IPS-NIHi11 (cell line): Measurements from ENCODE around the gene MTCH2.
"Not testable (repeated sequence)": the region's sequence is repeated elsewhere in the genome, so short reads cannot be mapped to it uniquely, and the experiment has no call there.

Source experiments
- DNase-seq: peaks from one replicate; pipeline ENCODE4 v3.0.0; 2012; ENCODE audit warnings: mixed read lengths, low spot score

MTCH2 gene

DNA sequence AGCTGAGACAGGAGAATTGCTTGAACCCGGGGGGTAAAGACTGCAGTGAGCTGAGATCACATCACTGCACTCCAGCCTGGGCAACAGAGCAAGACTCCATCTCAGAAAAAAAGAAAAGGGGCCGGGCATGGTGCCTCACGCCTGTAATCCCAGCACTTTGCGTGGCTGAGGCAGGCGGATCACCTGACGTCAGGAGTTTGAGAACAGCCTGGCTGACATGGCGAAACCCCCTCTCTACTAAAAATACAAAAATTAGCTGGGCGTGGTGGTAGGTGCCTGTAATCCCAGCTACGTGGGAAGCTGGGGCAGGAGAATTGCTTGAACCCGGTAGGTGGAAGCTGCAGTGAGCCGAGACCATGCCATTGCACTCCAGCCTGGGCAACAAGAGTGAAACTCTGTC is 6.0 kb downstream of the MTCH2 start:
- DNase-seq, result not testable (repeated sequence)

DNA sequence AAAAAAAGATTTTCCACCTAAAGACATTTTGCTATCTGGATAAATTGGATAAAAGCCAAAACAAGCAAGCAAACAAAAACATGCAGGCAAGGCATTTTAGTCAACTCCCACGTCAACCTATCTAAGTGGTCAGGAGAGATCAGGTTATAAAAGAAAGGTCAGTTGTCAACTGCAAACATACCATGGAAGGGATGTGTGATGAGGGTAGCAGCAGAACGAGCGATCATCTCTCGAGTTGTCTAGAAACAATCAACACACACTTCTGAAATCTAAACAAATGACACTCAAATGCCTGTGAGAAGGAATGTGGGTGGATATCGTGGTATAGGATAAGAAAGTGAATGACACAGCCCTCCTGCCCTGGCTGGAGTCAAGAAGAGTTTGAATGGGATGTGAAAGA is 10.9 kb downstream of the MTCH2 start:
- no peak for DNase-seq

DNA sequence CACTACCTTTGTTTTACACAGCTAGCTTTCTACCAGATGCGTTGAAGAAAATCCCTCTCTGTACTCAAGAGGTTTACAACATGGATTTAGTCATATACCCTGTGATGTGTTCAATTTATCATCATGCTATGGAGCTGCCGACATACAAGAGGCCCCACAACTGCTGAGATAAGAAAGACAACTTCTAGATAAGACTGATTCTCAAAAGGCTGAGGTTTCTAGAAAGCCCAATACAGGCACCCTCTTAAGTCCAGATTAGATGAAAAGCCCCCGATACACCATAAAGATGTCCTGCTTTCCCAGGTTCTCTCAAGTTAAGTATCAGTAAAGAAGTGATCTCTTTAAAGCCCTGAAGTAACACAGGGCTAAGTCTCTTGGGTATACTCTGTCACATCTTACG is 14.3 kb downstream of the MTCH2 start:
- no peak for DNase-seq

DNA sequence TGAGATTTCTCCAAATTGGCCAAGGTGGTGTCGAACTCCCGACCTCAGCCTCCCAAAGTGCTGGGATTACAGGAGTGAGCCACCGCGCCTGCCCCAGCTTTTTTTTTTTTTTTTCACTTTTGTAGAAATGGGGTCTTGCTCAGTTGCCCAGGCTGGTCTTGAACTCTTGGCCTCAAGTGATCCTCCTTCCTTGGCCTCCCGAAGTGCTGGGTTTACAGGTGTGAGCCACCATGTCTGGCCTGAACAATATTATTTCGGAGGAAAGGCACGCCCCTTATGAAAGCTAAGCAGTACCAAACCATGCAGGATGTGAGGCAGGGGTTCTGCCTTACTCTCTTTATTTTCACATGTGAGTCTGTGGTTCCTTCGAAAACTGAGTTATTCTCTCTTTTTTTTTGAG is 16.1 kb downstream of the MTCH2 start:
- DNase-seq, result no peak

DNA sequence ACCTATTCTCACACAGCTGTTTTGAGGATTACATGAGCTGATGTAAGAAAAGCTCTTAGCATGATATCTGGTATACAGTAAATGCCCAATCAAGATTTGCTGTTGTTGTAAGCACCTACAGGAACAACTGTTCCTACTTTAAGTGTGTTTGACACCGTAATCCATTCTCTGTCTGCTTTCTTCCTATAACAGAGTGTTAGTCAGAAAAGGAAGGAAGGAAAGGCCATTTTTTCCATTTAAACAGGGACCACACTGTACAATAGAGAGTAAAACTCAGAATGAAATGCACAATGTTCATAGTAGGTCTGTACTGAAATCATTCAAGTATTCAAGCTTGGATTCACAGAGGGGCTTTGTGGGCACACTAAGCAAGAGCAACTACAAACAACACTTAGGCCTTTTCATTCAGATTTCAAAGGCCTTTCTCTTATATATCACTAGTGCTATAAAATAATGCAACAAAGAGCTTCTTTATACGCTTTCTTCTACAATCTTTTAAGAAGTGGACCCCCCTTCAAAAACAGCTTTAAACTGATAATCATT is 21.5 kb downstream of the MTCH2 start:
- DNase-seq, result no peak

DNA sequence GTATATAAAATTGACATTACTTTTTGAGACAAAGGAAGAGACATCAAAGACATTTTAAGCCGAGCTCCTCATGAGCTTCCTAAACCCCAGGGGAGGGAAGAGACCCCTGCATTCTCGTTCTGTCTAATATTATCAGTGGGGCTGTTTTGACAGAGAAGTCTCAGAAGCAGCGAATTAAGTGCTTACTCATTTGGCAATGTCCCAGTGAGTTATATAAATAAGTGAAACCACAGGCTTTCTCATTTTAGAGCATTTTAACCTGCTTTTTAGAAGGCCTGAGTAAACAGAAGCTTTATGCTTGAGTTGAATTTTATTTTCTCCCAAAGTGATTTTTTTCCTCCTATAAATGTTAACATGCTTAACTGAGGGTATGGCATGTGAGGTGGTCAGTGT is 24.9 kb downstream of the MTCH2 start:
- no peak for DNase-seq

DNA sequence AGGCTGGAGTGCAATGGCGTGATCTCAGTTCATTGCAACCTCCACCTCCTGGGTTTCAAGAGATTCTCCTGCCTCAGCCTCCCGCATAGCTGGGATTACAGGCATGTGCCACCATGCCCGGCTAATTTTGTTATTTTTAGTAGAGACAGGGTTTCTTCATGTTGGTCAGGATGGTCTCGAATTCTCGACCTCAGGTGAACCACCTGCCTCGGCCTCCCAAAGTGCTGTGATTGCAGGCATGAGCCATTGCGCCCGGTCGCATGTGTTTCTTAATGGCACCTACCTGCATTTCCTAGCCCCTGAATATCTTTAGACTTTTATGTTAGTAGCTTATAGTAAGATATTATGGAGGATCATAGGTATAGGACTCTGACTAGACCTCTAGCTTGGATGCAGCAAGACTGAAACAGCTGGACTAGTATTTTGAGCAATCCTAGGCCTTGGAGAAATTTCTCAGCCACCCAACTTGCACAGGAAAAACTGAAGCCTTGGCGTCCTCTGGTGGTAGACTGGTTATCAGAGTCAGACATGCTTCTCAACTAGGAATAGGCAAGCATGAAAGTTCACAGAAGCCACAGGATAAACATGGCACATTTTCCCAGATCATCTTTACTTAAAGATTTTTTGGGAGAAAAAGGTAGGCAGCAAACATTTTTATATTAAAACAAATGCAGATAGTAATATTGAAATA is 25.5 kb downstream of the MTCH2 start:
- peak; percentile 66 for DNase-seq

DNA sequence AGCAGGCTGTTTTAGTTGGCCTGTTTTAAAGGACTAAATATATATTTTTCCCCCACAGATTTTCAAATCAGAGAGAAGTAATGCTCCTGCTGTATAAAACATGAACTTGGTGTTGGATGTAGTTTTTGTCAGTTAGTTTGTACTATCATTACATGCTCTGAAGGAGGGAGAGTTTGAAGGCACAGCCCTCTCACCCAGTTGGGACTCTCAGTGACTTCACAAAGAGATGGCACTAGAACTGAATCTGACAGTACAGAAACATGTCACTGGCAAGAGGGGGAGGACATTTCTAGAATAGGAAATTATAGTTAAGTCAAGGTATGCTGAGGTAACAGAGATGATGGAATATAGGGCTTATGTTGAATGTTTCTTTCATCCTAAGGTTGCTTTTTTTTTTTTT is 27.1 kb downstream of the MTCH2 start:
- DNase-seq, result no peak

DNA sequence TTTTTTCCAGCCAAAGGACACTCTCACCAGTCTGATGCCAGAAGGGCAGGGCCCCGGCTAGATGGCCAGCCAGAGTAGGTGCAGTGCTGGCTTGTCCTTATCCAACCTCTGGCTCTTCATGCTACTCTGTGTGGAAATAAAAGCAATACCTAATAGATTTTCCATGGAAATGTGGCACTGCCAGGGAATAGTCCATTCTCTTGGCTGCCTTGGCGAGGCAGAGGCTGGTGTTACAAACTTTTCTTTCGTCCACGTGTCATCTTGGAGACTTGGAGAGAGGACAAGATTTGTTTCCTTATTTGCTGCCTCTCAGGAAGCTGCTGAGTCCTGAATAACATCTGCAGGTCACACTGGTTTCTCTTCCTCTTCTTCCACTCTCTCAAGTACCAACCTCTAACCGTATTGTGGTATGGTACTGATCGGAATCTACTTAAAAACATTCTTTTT is 31.0 kb downstream of the MTCH2 start:
- DNase-seq, result no peak

DNA sequence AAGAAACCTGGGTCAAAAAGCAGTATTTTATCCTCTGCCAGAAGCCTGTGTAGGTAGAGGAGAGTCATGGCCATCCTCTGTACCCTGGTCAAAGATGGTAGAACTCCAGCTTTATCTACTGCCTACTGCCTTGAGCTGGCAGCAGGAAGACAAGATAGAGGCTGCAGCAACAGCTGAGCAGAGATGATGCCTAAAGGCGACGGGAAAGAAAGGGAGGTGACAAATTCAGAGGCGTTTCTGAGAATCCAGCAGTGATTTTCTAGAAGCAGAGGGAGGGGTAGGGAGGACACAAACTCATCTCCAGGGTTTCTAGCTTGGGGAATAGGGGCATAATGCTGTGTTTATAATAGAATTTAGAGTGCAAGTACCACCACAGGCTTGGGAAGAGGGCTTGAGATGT is 32.7 kb downstream of the MTCH2 start:
- no peak for DNase-seq

DNA sequence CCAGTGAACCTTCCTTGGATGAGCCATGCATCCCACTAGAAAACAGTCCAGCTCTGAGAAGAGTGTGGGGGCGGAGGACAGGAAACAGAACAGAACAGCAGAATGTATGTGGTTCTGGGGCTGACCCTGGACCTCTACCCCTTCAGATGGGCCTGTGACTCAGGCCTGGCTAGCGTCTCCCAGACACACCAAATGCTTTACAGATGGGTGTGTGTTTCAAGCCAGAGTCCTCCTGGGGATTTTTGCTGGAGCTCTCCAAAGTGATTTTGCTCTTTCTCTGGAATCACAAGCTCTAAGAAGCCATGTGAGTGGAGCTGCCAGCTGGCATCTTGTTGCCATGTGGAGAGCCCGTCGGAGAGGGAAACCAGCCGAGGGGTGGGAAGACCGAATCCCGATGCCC is 35.0 kb downstream of the MTCH2 start:
- no peak for DNase-seq

DNA sequence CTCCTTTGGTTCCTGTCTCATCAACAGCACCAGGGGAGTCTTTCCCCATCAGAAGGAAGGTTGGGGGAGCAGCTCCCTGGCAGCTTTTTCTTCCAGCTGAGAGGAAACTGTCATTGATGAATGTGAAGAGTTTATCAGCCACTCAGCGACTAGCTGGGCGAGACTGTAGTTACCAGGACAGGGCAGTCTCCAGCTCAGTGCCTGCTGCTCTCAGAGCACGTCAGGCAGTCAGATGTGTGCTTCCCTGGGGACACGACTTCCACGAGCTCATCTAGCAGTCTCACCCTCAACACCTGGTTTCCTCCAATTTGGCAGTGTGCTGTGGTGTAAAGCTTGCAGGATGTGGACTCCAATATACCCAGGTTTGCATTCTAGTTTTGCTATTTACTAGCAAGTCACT is 35.6 kb downstream of the MTCH2 start:
- DNase-seq, result no peak

DNA sequence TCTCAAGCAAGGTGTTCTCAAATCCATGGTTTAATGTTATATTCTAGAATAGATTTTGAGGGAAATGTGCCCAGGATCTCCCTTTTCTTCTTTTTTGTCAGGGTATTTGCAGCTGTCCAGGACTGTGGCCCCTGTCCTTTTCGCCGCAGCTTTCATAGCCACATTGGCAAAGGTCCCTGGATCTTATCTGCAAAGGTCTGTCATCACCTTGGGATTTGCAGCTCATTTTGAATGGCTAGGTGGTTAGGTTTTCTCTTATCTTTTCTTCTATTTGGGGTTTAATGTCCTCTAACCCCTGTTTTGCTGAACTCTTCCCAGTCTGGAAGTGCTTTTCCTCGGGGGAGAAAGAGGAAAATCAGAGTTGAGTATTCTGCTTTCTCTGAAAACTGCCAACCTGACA is 36.4 kb downstream of the MTCH2 start:
- DNase-seq, result no peak

DNA sequence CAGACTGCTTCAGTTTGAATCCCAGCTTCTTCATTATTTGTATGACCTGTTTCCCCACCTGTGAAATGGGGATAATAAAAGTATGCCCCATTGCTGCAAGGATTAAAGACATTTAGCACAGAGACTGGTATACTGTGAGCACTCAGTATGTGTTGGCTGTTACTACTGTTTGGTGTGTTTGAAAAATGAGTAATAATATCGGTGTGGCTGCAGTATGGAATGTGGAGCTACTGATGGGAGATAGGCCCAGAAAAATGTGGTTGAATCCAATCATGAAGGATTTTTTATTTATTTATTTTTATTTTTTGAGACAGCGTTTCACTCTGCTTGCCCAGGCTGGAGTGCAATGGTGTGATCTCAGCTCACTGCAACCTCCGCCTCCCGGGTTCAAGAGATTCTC is 39.1 kb downstream of the MTCH2 start:
- no peak for DNase-seq

DNA sequence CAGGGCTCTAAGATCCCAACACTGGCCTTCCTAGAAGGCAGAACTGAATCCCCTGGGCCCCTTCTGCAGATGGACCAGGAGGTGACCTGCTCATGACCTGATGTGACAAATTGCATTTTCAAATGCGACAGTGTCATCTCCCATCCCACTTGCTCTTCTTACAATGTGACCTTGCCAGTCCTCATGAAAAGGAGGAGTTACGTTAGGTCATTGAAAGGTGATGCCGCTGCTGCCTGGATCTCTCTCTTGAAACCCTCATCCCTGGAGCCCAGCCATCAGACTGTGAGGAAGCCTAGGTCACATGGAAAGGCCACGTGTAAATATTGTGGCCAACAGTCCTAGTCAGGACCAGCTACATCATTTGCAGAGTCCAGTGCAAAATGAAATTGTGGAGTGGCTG is 42.5 kb downstream of the MTCH2 start:
- no peak for DNase-seq

DNA sequence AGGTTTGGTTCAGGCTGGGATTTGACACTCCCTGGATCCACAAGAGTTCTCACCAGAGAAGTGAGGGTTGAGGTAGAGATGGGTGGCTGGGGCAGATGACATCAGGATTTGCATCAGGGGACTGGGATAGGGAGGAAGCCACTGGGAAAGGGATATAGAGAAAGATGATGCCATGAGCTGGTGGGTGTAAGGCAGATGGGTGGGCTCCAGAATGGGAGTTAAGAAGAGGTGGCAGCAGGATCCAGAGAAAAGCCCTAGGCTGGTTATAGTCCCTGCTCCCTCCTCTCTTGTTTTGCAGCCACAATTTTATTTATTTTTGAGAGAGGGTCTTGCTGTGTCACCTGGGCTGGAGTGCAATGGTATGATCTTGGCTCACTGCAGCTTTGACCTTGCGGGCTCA is 46.4 kb downstream of the MTCH2 start:
- DNase-seq, result no peak

DNA sequence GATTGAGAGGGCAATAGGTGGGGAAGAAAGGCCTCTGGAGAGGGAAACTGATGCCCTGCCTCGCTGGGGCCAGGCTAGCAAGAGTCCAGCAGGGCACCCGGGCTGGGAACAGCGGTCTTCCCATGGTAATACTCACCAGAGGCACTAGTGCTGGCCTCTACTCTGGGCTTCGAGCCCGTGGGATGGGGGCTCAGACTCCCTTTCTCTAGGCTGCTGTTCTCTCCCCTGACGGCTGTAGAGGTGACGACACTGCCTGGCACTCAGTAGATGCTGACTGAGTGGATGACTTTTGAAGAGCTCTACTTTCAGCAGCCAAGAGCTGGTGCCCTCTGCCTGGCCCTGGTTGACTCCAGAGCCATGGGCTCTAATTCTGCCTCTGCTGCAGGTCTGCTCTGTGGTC is 47.3 kb downstream of the MTCH2 start:
- no peak for DNase-seq

DNA sequence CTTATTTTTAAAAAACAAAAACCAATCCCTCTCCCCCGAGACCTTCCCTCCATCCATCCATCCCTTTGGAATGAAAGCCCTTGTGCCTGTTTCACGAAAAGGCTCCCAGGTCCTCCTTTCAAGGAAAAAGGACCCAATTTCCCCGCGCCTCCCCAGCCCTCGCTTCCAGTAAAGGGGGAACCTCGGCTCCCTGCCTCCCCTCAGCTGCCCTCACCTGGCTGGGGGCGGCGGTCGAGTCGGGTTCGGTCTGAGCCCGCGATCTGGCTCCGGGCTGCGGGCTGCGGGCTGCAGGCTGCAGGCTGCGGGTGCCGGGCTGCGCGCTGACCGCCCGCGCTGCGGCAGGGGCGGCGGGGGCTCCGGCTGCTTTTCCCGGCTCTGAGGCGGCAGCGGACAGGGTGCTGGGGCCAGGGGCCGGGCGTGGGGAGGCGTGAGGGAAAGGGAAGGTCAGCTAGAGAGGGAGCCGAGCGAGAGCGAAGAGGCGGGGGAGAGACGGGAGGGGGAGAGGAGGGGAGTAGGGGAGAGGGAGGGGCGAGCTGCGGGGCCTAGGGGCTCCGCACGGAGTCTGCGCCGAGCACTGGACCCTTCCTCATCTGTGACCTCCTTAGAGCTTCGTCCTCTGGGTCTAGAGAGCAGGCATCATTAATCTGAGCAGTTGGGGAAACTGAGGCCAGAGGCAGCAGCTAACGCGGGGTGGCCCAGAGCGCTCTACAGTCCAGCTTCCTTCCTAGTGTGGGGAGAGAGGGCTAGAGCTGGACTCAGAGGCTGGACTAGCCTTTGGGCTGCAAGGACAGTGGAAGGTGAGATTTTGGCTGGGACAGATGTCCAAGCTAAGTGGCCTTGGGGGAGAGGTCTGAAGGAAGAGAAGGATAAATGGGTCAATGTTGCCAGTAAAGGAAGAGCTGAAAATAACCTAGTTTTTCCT is 48.2 kb downstream of the MTCH2 start, which contains the start of gene C1QTNF4:
C1QTNF4 (minus strand) TSS at position 478 of the 922 bp plus-strand sequence. CDS start 3,601 bp downstream, outside the sequence.
- DNase-seq, result peak; percentile 73

DNA sequence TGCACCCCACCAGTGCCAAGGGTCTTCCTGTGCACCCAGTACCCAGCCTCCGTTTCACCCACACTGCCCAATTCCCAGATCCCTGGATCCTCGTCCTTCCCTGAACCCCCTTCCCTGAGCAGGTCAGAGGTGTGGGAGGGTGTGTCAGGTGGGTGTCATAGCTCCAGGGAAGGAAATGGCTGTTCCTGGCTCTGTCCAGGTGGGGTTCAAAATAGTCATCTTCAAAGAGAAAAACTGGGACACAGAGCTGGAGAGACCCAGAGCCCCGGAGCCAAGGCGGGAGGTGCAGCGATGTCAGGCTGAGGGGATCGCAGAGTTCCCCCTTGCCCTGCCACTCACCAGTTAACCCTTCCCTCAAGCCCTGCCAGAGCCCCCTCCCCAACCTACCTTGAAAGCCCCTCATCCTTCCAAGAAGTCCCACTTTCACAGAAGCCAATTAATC is 48.8 kb downstream of the MTCH2 start:
- DNase-seq, result no peak

DNA sequence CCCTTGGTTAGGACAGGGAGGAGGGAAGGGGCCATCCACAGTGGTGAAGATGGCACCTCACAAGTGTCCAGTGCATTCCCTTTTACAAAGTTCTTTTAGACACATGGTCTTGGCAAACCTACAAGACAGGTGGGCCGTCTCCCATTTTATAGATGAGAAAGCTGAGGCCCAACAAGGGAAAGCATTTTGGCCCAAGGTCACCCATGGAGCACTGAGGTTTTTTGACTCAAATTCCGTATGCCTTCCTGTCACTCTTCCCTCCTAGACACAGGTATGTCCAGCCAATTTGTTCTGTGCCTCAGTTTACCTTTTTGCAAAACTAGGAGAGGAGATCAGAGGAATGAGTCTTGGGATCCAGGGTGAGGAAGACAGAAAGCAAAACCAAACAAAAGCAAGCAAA is 49.4 kb downstream of the MTCH2 start:
- no peak for DNase-seq

DNA sequence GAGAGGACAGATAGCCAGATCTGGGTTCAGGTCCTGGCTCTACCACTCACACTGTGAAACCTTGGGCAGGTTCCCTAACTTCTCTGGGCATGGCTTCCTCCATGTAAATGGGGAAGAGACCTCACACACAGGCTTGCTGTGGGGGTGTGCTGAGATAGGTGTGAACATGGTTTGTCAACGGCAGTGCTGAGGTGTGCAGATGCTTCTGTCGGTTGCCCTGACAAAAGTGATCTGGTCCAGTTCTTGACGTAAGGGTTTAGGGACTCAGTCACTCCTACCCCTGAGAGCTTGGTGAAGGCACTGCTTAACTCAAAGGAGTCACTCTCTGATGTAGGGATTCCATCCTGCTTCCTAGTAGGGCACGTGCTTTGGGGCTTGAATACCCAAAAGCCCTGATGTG is 50.1 kb downstream of the MTCH2 start:
- DNase-seq, result no peak

DNA sequence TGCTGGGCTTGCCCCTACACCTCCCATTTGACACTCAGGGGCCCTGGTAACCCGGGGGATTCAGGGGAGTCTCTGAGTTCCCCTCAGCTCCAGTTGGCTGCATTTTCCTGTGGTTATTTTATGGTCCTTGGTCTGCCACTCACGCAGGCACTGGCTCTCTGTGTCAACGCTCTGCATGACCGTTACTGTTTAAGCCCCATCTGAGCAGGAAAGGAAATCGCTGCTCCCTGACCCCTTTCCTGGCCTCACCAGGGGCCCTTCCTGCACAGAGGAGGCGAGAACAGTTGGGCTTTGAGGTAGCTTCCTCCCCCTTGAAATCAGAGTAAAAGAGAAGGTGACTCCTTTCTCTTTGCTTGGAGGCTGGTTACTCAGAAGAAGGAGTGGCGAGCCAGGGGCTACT is 50.6 kb downstream of the MTCH2 start:
- no peak for DNase-seq
